ENCODE measurements around the gene SPATC1L. TPM values are rescaled to one million over a fixed set of nuclear protein-coding genes. Genes with fewer than 3 reads are reported as not detected.

The SPATC1L gene
- total and polyA plus RNA-seq, 2 donors (not counting 3 experiments of a cell fraction or from before 2014, with no cell fraction given) = 11.5 to 15.3 TPM

DNA sequence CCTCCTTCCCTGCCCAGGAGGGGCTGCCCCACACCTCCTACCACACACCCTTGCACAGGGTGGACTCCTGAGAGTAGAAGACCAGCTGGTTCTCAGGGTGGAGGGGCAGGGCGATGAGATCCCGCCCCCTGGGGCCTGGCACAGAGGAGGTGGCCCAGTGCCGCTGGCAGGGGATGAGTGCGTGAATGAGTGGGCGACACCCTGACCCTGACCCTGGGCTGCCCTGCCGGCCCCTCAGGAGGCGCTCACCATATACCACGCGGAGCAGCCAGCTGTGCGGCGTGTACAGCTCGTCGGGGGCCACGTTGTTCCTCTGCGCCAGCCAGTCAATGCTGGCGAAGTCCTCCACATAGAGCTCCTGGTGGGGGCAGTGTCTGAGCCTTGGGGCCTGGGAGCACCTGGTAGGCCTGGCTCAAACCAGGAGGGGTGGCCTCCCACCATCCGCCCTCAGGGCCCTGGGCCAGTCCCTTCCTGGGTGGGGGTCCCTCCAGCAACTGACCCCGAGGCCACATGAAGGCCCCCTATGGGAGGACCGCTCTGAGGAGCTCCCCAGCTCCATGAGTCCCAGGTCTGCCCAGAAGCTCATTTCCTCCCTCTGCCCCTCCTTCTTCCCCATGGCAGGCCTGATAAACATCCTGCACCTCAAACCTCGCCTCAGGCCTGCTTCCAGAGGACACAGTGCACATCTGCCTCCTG lies 31.3 kb upstream of the SPATC1L start:
- Histone ChIP-seq H3K4me2 (ENCODE audit: insufficient read depth, low read length) (no peak overlapping the region), H3K79me2 (ENCODE audit: control insufficient read depth, insufficient read depth, low read length) (peaks cover 2% of the 10 kb centered on the region), H3K9me1 (replicated peaks; ENCODE audit: control insufficient read depth, extremely low read depth, insufficient read depth, low read length) (no peaks in the 10 kb centered on the region), H3K36me3 (ENCODE audit: control insufficient read depth in 2 of 2, extremely low read depth in 1 of 2, insufficient read depth in 2 of 2, low read length in 2 of 2) (peaks cover 6 to 21% of the 10 kb centered on the region in 2 experiments), H3K27me3 (ENCODE audit: control insufficient read depth in 2 of 2, insufficient read depth in 2 of 2, low read length in 2 of 2) (no peaks in the 10 kb centered on the region), H3K4me1 (ENCODE audit: control insufficient read depth, extremely low read depth, insufficient read depth, low read length) (no peaks in the 10 kb centered on the region), H3K9me3 (replicated peaks; ENCODE audit: control insufficient read depth, insufficient read depth, low read length) (no peaks in the 10 kb centered on the region), H3K27ac (ENCODE audit: insufficient read depth, low read depth, low read length) (no peak overlapping the region), H3K9ac (replicated peaks; ENCODE audit: extremely low read depth, insufficient read depth, low read length) (no peak overlapping the region), H3K4me3 (replicated peaks in 1 of 3; ENCODE audit: insufficient read depth in 1 of 3, low read depth in 1 of 3, low read length in 3 of 3) (no peak overlapping the region), H2AFZ (ENCODE audit: low read depth, low read length) (no peak overlapping the region), H4K20me1 (replicated peaks; ENCODE audit: control insufficient read depth, extremely low read depth, insufficient read depth, low read length) (no peaks in the 10 kb centered on the region)
- TF ChIP-seq POLR2A (IDR thresholded peaks at IDR 0.05; ENCODE audit: low read depth, low read length) (no peak), GATA2 (IDR thresholded peaks at IDR 0.05; ENCODE audit: insufficient read depth, insufficient read length, low read depth, low read length) (no peak), MYC (IDR thresholded peaks at IDR 0.05; ENCODE audit: low read depth, low read length) (no peak), EZH2 (IDR thresholded peaks at IDR 0.05; ENCODE audit: borderline replicate concordance, low read depth, low read length, severe bottlenecking) (no peak), JUN (IDR thresholded peaks at IDR 0.05; ENCODE audit: borderline replicate concordance, insufficient read depth, insufficient read length, low read depth) (no peak), FOS (IDR thresholded peaks at IDR 0.05; ENCODE audit: borderline replicate concordance, insufficient read depth, low read length) (no peak)
- TF ChIP-seq, protein P1, sequence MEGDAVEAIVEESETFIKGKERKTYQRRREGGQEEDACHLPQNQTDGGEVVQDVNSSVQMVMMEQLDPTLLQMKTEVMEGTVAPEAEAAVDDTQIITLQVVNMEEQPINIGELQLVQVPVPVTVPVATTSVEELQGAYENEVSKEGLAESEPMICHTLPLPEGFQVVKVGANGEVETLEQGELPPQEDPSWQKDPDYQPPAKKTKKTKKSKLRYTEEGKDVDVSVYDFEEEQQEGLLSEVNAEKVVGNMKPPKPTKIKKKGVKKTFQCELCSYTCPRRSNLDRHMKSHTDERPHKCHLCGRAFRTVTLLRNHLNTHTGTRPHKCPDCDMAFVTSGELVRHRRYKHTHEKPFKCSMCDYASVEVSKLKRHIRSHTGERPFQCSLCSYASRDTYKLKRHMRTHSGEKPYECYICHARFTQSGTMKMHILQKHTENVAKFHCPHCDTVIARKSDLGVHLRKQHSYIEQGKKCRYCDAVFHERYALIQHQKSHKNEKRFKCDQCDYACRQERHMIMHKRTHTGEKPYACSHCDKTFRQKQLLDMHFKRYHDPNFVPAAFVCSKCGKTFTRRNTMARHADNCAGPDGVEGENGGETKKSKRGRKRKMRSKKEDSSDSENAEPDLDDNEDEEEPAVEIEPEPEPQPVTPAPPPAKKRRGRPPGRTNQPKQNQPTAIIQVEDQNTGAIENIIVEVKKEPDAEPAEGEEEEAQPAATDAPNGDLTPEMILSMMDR (IDR thresholded peaks at IDR 0.05; ENCODE audit: extremely low read depth in 1 of 2, insufficient read depth in 1 of 2, low read depth in 1 of 2, low read length in 2 of 2) = no peak
- TF ChIP-seq, protein P2, sequence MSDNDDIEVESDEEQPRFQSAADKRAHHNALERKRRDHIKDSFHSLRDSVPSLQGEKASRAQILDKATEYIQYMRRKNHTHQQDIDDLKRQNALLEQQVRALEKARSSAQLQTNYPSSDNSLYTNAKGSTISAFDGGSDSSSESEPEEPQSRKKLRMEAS (IDR thresholded peaks at IDR 0.05; ENCODE audit: insufficient read depth, insufficient read length) = no peak
- no TSS peak for BruUV-seq (replicated peaks)
- intact Hi-C loops (cut with micrococcal nuclease) = no loop called here
- DNase-seq (ENCODE audit: low read depth, low spot score) = no peak
- POLR2A ChIA-PET = no interaction called here
- CTCF ChIA-PET = interaction anchor here (1.3 kb wide), 1 partner anchor 73 kb away, joined by 4 read pairs; no protein-coding TSS in a partner anchor
- dilution Hi-C loops (cut with MboI; ENCODE audit: extremely low pct_ligation_motif_present, low sequenced_read_pairs) = no loop called here
- no peak for FAIRE-seq
